PFSK-1 (cell line): Measurements from ENCODE around the gene CEP128.

Source experiments
- POLR2AphosphoS5 ChIP-seq: IDR thresholded peaks from 2 replicates; pipeline ENCODE4 v1.6.1; 2012; ENCODE audit warnings: low read depth, mild to moderate bottlenecking, control low read depth, low read length, moderate library complexity
- SIN3A ChIP-seq: IDR thresholded peaks from 2 replicates; pipeline ENCODE4 v1.6.1; 2012; ENCODE audit warnings: mild to moderate bottlenecking, low read length, moderate library complexity, borderline replicate concordance; ENCODE audit not compliant: insufficient read depth
- TAF1 ChIP-seq: IDR thresholded peaks from 2 replicates; pipeline ENCODE4 v1.6.1; 2012; ENCODE audit warnings: low read length, control low read depth, borderline replicate concordance; ENCODE audit not compliant: insufficient read depth

DNA sequence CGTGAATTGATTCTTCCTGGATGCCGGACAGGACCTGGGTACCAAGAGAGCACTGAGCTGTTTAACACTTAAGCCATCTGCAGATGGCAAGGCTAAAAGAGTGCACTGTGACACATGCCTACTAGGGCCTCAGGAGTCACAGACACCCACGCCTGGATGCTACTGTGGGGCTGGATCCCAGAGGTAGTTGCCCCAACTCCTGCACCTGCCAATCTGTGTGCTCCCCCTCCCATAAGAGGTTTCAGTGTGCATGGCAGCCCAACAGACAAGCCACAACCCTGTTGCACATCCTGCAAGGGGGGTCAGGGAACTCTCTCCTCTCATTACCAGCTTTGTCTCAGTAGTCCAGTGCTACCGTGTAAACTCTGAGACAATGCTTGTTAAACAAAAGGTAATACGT is 169.0 kb downstream of the CEP128 start:
- TF ChIP-seq TAF1 (no peak), POLR2AphosphoS5 (no peak), SIN3A (no peak)
